GM12801 (cell line): ENCODE results near the gene DNAJC13.

ENCODE experiments used
- TF ChIP-seq, protein P1 (sequence below): IDR thresholded peaks from one replicate; pipeline ENCODE4 v1.5.1; 2011; ENCODE audit warnings: control low read depth; ENCODE audit not compliant: insufficient read length; ENCODE audit errors: extremely low read depth

The DNAJC13 gene

DNA sequence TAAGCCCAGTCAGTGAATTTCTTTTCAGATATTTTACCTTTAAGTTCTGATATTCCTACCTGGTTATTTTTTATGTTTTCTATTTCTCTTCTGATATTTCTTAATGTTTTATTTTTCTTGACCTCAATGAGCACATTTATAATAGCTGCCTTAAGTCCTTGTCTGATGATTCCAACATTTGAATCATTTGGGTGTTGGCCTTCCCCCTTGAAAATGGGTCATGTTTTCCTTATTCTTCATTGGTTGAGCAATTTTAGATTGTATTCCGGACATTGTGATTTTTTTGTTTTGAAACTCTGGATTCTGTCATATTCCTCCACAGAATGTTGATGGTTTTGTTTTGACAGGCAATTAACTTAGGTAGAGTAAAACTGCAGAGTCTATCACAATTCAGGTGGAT is 170.1 kb downstream of the DNAJC13 start:
- TF ChIP-seq, protein P1, sequence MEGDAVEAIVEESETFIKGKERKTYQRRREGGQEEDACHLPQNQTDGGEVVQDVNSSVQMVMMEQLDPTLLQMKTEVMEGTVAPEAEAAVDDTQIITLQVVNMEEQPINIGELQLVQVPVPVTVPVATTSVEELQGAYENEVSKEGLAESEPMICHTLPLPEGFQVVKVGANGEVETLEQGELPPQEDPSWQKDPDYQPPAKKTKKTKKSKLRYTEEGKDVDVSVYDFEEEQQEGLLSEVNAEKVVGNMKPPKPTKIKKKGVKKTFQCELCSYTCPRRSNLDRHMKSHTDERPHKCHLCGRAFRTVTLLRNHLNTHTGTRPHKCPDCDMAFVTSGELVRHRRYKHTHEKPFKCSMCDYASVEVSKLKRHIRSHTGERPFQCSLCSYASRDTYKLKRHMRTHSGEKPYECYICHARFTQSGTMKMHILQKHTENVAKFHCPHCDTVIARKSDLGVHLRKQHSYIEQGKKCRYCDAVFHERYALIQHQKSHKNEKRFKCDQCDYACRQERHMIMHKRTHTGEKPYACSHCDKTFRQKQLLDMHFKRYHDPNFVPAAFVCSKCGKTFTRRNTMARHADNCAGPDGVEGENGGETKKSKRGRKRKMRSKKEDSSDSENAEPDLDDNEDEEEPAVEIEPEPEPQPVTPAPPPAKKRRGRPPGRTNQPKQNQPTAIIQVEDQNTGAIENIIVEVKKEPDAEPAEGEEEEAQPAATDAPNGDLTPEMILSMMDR, result no peak
